HepG2 (cell line): ENCODE data around the gene VPS4A. TPM values are rescaled to one million over a fixed set of nuclear protein-coding genes. Genes with fewer than 3 reads are reported as not detected.

ENCODE experiments used
- FOXK2 ChIP-seq: fragments of 450-650 bp; IDR thresholded peaks from 2 replicates; pipeline ENCODE4 v1.6.1; 2016
- HIVEP1 ChIP-seq: sonication (generic); formaldehyde crosslinking; IDR thresholded peaks from 2 replicates; pipeline ENCODE4 v1.4.0; 2020; ENCODE audit warnings: mild to moderate bottlenecking, missing genetic modification reagents
- MAF1 ChIP-seq: sonication (generic); formaldehyde crosslinking; IDR thresholded peaks from 2 replicates; pipeline ENCODE4 v1.5.0; 2020; ENCODE audit warnings: missing genetic modification reagents, borderline replicate concordance
- MTF2 ChIP-seq: sonication (generic); formaldehyde crosslinking; IDR thresholded peaks from 2 replicates; pipeline ENCODE4 v1.5.0; 2020; ENCODE audit warnings: missing genetic modification reagents, borderline replicate concordance
- NKX3-1 ChIP-seq: sonication (generic); formaldehyde crosslinking; IDR thresholded peaks from 2 replicates; pipeline ENCODE4 v1.5.0; 2020; ENCODE audit warnings: missing genetic modification reagents
- NPAS2 ChIP-seq: sonication (generic); formaldehyde crosslinking; IDR thresholded peaks from 2 replicates; pipeline ENCODE4 v1.8.0; 2022; ENCODE audit warnings: mild to moderate bottlenecking, missing genetic modification reagents, borderline replicate concordance
- NR2C2 ChIP-seq: sonication (generic); formaldehyde crosslinking; IDR thresholded peaks from 2 replicates; pipeline ENCODE4 v1.4.0; 2020; ENCODE audit warnings: missing genetic modification reagents, mild to moderate bottlenecking, moderate library complexity, borderline replicate concordance
- POLR2G ChIP-seq: fragments of 200-400 bp; formaldehyde crosslinking; IDR thresholded peaks from 2 replicates; pipeline ENCODE4 v1.6.1; 2018; ENCODE audit warnings: mild to moderate bottlenecking, low read depth, low read length, moderate library complexity
- ZMYM2 ChIP-seq: sonication (generic); formaldehyde crosslinking; IDR thresholded peaks from 2 replicates; pipeline ENCODE4 v1.8.0; 2022; ENCODE audit warnings: mild to moderate bottlenecking, missing genetic modification reagents
- ZNF282 ChIP-seq: fragments of 450-650 bp; IDR thresholded peaks from 2 replicates; pipeline ENCODE4 v1.6.1; 2018; ENCODE audit not compliant: partially characterized antibody
- ZNF431 ChIP-seq: sonication (generic); formaldehyde crosslinking; IDR thresholded peaks from 2 replicates; pipeline ENCODE4 v1.9.0; 2022; ENCODE audit warnings: missing genetic modification reagents, low read depth, mild to moderate bottlenecking, borderline replicate concordance
- ZNF432 ChIP-seq: sonication (generic); formaldehyde crosslinking; IDR thresholded peaks from 2 replicates; pipeline ENCODE4 v1.5.0; 2020; ENCODE audit warnings: missing genetic modification reagents, mild to moderate bottlenecking, borderline replicate concordance
- ZNF451 ChIP-seq: sonication (generic); formaldehyde crosslinking; IDR thresholded peaks from 2 replicates; pipeline ENCODE4 v1.5.0; 2020; ENCODE audit warnings: mild to moderate bottlenecking, missing genetic modification reagents
- ZNF615 ChIP-seq: sonication (generic); formaldehyde crosslinking; IDR thresholded peaks from 2 replicates; pipeline ENCODE4 v1.5.0; 2020; ENCODE audit warnings: mild to moderate bottlenecking, missing genetic modification reagents, borderline replicate concordance
- ZNF883 ChIP-seq: sonication (generic); formaldehyde crosslinking; IDR thresholded peaks from 2 replicates; pipeline ENCODE4 v1.5.1; 2020; ENCODE audit warnings: mild to moderate bottlenecking, missing genetic modification reagents; ENCODE audit errors: not compliant biosample characterization
- polyA plus RNA-seq, 8 experiments: library from polyadenylated mRNA; depleted of rRNA in 3 of 8; stranded (reverse) in 7 of 8; unstranded in 1 of 8; fragments of >200 nt; fragmentation: Illumina TruSeq in 4 of 8; extraction: Trizol in 4 of 8; gene quantifications; 2 replicates each; pipeline versions ENCODE4 v1.2.1 to v1.2.3, GENCODE V29; 2011 to 2016; ENCODE audit warnings: low read depth in 4 of 8, missing spikeins in 1 of 8, mixed read lengths in 1 of 8; ENCODE audit not compliant: insufficient read depth in 1 of 8
- total RNA-seq, 5 experiments: library from RNA; depleted of rRNA; stranded (reverse); fragments of >200 nt; fragmentation: Illumina TruSeq; extraction: Trizol; gene quantifications; 2 replicates each; pipeline ENCODE4 v1.2.3, GENCODE V29; 2016; ENCODE audit warnings: low read depth in 1 of 5
- TF ChIP-seq, protein P1 (sequence below): sonication (generic); formaldehyde crosslinking; IDR thresholded peaks from 2 replicates; pipeline ENCODE4 v1.5.1; 2020; ENCODE audit warnings: missing genetic modification reagents, mild to moderate bottlenecking, borderline replicate concordance
- TF ChIP-seq, protein P2 (sequence below): sonication (generic); formaldehyde crosslinking; IDR thresholded peaks from 2 replicates; pipeline ENCODE4 v1.4.0; 2020; ENCODE audit warnings: missing genetic modification reagents, borderline replicate concordance
- TF ChIP-seq, protein P3 (sequence below): sonication (generic); formaldehyde crosslinking; IDR thresholded peaks from 2 replicates; pipeline ENCODE4 v1.9.0; 2021; ENCODE audit warnings: missing genetic modification reagents, borderline replicate concordance
- TF ChIP-seq, protein P4 (sequence below): sonication (generic); formaldehyde crosslinking; IDR thresholded peaks from 2 replicates; pipeline ENCODE4 v1.4.0; 2020; ENCODE audit warnings: missing genetic modification reagents

VPS4A gene
- total and polyA plus RNA-seq, 2 of the 13 experiments (the other 11 are each of a cell fraction or from before 2014, with no cell fraction given), result 13.2 to 27.9 TPM

DNA sequence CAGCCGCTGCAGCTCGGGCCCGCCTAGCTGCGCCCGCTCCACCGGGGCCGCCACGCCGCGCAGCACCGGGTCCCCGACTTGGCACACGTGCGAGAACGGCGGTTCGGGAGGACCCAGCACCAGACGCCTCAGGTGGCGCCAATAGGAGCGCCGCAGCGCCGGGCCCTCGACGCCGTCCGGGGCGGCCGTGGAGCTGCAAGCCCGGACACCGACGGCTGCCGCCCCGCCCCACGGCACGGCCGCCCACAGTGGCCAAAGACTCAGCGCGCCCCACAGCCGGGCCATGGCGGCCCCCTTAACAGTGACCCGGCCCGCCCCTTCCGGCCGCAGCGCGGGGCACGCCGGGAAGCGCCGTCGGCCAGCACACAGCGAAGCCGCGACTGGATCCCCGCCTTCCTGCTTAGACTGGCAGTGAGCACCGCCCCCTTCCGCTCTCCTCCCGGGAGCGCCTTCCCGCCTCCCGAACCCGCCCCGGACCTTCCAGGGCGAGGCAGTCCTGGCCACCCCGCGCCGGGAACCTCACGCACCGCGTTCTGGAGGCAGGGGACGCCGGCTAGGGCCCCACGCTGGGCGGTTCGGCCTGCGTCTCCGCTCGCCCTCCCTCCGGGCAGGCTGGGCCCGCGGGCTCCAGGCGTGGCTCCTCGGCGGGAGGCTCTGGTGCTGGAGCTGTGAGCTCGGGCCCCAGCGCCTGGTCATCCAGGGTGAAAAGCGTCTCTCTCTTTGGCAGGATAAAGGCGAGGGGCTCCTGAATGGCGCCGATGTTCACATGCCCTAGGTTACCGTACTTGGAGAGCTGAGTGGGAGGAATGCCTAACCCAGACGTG lies 19.3 kb downstream of the VPS4A start, which contains the start of gene PDF (continued):
- peak; percentile 97 for TF ChIP-seq ZNF883
- TF ChIP-seq, protein P1, sequence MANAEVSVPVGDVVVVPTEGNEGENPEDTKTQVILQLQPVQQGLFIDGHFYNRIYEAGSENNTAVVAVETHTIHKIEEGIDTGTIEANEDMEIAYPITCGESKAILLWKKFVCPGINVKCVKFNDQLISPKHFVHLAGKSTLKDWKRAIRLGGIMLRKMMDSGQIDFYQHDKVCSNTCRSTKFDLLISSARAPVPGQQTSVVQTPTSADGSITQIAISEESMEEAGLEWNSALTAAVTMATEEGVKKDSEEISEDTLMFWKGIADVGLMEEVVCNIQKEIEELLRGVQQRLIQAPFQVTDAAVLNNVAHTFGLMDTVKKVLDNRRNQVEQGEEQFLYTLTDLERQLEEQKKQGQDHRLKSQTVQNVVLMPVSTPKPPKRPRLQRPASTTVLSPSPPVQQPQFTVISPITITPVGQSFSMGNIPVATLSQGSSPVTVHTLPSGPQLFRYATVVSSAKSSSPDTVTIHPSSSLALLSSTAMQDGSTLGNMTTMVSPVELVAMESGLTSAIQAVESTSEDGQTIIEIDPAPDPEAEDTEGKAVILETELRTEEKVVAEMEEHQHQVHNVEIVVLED (CRISPR knock-in tag), result peak; percentile 88
- TF ChIP-seq ZNF615 (CRISPR knock-in tag), result no peak
- TF ChIP-seq NPAS2, result no peak
- TF ChIP-seq ZNF451 (CRISPR knock-in tag), result peak; percentile 82
- TF ChIP-seq ZNF432, result no peak
- TF ChIP-seq, protein P2, sequence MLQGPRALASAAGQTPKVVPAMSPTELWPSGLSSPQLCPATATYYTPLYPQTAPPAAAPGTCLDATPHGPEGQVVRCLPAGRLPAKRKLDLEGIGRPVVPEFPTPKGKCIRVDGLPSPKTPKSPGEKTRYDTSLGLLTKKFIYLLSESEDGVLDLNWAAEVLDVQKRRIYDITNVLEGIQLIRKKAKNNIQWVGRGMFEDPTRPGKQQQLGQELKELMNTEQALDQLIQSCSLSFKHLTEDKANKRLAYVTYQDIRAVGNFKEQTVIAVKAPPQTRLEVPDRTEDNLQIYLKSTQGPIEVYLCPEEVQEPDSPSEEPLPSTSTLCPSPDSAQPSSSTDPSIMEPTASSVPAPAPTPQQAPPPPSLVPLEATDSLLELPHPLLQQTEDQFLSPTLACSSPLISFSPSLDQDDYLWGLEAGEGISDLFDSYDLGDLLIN (CRISPR knock-in tag), result peak; percentile 84; the same call in 1 of the 2 replicates
- TF ChIP-seq, protein P3, sequence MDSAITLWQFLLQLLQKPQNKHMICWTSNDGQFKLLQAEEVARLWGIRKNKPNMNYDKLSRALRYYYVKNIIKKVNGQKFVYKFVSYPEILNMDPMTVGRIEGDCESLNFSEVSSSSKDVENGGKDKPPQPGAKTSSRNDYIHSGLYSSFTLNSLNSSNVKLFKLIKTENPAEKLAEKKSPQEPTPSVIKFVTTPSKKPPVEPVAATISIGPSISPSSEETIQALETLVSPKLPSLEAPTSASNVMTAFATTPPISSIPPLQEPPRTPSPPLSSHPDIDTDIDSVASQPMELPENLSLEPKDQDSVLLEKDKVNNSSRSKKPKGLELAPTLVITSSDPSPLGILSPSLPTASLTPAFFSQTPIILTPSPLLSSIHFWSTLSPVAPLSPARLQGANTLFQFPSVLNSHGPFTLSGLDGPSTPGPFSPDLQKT (CRISPR knock-in tag), result peak; percentile 81; the same call in 1 of the 2 replicates
- TF ChIP-seq HIVEP1 (CRISPR knock-in tag), result peak; percentile 82; the same call in 1 of the 2 replicates
- TF ChIP-seq, protein P4, sequence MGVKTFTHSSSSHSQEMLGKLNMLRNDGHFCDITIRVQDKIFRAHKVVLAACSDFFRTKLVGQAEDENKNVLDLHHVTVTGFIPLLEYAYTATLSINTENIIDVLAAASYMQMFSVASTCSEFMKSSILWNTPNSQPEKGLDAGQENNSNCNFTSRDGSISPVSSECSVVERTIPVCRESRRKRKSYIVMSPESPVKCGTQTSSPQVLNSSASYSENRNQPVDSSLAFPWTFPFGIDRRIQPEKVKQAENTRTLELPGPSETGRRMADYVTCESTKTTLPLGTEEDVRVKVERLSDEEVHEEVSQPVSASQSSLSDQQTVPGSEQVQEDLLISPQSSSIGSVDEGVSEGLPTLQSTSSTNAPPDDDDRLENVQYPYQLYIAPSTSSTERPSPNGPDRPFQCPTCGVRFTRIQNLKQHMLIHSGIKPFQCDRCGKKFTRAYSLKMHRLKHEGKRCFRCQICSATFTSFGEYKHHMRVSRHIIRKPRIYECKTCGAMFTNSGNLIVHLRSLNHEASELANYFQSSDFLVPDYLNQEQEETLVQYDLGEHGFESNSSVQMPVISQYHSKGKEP (CRISPR knock-in tag), result no peak
- no peak; the same call in 1 of the 2 replicates for TF ChIP-seq ZNF431
- no peak for TF ChIP-seq ZNF282
- no peak for TF ChIP-seq FOXK2
- TF ChIP-seq MAF1 (CRISPR knock-in tag), result peak; percentile 63; the same call in 1 of the 2 replicates
- peak; percentile 90 for TF ChIP-seq NR2C2
- peak; percentile 61; the same call in 1 of the 2 replicates for TF ChIP-seq NKX3-1 (CRISPR knock-in tag)
- TF ChIP-seq ZMYM2, result 0 out of 2 replicates have a peak, but pooled peaks have one; percentile 4
- no peak for TF ChIP-seq MTF2 (CRISPR knock-in tag)
- peak; percentile 98 for TF ChIP-seq POLR2G
